ENCODE data around the gene SLIT3.

Gene SLIT3

DNA sequence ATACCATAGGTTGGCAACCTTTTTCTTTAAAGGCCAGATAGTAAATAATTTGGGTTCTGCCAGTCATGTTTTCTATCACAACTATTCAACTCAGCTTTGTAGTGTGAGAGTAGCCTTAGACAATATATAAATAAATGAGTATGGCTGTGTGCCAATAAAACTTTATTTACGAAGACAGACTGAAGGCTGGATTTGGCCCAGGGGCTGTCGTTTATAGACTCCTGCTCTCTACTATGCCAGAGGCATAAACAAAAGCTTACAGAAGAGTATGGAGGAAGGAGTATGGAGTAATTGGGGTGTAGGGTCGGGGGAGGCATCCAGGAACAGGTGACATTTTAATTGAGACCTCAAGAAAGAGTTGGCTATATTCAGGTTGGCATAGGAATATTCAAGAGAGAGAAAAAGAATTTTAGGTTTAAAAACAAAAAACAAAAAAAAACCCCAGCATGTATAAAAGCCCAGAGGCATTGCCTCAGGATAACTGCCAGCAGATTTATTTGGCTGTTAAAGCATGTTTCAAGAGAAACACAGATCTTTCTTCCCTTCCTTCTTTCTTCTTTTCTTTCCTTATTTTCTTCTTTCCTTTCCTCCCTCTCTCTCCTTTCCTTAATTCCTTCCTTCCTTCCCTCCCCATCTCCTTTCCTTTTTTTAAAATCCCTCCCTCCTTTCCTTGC is 39.9 kb downstream of the SLIT3 start:
- DNase-seq = no peak

GRCh38 chr5:169258372-169259000 is 42.5 kb downstream of the SLIT3 start:
- DNase-seq = no peak

DNA sequence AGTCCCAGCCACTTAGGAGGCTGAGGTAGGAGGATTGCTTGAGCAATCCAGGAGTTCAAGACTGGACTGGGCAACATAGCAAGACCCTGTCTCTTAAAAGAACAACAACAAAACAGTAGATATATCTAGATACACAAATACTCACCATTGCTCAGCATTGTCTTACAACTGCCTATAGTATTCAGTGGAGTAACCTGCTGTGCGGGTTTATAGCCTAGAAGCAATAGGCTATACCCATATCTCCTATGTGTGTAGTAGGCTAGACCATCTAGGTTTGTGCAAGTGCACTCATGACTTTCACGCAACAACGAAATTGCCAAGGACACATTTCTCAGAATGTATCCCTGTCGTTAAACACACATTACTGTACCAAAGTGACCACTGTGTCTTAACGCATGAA is 44.7 kb downstream of the SLIT3 start:
- DNase-seq = no peak

DNA sequence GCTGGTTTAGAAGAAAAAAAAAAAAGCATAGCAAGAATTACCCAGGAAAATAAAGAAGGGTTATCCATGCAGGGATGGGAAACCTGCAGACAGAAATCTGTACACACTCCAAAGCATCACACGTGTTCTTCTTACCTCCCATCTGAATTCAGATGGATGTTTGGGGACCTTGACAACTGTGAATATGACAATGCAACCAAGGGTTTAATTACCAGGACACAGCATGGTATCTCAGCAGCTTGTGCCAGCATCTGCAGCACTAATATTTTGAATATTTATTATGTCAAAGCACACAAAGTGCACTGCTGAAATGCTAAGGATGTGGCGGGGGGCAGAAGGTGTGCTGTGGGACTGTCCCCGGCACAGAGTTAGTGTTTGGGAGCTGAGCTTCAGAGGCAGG is 47.9 kb downstream of the SLIT3 start:
- no peak for DNase-seq

DNA sequence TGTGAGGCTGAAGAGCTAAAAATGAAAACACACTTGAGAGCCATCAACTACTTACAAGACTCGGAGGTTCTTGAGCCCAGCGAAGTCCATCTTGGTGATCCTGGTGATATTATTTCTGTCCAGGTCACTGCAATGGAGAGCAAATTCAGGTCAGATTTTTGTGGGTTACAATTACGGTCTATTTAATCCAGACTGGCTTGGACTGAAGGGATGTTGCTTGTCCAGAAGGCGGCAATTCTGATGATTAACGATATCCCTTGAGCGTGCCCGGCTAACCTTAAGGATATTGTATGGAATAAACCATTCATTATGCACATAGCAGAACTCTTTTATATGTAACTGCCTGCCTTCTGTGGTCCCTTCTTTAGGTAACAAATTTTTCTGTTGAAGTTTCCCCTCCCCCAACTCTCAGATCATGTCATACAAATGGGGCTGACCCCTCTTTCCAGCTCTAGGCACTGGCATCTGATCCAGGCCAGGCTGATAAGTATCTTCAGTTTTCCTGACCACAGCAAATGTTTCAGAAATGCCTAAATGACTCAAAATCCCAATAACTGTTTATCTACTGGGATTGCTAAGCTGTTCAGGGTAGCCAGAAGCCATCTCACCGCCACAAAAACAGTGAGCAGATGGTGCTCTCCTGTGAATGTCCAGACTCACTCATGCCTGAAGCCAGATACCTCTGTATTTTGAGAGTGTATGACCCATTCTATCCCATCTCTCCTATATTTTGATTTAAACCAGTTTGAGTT is 49.4 kb downstream of the SLIT3 start:
- DNase-seq = no peak

- no peak for DNase-seq
Observed at GRCh38 chr5:169250887-169251286, 50.1 kb downstream of the SLIT3 start.

DNA sequence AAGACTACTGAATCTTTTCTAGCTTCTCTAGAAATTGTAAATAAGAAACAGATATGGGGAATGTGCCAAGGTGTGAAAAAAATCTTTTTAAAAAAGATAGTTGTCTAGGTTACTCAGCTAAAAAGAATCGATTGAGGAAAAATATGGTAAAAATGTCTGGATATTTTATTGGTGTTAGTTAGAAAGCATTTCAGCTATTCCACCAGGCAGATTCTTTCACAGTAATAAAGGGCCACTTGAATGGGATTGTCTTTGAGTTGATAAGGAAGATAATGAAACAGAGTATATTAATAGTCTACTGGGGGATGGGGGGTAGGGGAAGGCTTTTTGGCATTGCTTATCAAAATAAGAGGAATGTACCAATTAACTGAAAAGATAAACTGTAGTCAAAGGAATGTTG is 51.9 kb downstream of the SLIT3 start:
- no peak for DNase-seq

GRCh38 chr5:169248550-169248949 is 52.4 kb downstream of the SLIT3 start:
- no peak for DNase-seq

DNA sequence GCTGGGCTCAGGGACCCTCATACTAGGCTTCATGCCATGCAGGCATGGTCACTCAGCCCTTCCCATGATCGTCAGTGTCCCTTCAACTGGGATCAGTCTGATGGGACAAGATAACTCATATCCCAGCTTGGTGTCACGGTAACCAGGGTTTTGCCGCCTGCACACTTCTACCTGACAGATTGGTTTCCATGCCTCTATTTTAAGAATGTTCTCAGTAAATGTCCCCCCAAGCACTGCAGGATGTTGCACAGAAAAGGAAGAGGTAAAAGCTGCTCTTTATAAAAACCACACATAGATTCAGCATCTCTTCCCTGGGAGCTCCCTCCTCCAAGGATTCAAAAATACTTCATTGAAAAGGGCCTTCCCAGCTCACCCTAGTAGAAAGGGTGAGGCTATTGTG is 56.1 kb downstream of the SLIT3 start:
- no peak for DNase-seq

- DNase-seq = no peak
Observed at GRCh38 chr5:169243651-169244422, 57.1 kb downstream of the SLIT3 start.

DNA sequence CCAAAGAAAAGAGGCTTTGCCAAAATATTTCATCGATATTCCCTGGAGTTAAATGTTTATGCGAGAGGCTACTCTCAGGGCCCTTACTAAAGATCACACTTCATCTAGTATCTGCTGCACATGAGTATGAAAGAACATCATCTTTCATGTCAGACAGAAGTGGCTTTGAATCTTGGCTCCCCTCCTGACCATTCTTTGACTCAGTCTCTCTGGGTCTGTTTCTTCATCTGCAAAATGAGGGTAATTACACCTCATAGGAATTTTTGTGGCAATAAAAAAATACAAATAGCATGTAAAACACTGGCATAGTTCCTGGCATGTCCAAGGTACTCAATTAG is 58.1 kb downstream of the SLIT3 start:
- DNase-seq = no peak

DNA sequence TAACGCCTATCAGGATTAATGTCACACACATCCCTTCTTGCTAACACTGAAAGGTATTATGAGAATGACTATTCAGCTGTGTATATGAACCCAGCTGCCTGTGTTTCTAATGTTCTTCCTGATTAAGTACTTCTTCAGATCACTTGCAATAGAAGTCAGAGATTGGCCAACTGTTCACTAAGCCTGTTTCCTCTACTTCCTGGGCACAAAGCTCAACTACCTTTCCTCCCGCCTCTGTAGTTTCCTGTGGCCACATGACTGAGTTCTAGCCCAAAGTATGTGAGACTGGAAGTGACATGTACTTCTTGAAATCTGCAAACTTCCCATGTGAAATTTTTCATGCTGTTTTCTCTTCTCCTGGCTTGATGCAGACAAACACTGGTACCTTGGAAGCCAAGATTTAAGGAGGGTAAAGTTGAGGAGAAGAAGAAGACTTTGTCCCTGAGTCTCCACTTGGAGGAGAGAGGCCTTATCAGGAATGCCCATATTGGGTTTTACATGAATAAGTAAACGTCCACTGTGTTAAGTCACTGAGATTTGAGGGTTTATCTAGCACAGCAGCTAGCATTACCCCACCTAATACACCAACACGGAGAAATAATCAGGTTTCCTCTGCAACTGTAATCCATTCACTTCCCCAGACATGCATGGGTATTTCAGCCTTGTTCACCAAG is 58.6 kb downstream of the SLIT3 start:
- no peak for DNase-seq

DNA sequence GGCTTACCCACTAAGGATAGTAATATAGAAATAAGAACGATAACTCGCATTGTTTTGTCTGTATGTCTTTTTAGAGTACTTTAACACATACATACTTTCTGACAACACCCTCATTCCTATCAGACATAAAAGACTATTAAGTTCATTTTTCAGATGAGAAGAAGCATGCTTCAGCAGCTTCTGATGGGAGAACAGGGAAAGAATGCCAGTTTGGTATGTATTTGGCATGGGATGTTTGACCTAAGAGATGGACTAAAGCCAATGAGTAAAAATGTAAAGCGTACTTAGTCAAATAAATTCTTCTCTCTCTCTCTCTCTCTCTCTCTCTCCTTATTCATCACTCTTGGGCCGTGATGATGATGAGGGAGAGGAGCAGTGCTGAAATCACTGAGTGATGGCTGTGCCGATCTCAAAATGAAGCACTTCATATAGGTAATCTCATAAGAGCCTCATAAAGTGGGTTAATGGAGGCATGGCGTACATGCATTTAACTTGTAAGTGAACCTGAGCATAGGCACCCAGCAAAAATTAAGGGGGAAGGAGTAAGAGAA is 71.5 kb downstream of the SLIT3 start:
- no peak for DNase-seq

DNA sequence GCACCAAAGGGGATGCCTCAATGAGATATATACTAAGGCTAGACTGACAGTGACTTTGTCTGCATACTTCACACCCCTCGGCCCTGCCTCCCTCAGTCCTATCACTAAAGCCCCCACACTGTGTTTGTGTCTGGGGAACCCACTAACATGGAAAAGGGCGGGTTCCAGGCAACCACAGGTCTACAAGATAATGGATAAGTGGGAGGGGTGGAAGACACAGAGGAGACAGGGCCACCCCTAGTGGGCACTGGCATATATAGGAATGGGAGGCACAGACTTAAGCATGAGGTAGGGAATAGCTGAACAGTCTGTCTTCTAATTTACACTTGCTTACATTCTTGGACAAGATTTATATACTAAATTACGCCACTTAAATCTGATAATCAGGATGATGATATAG is 74.0 kb downstream of the SLIT3 start:
- no peak for DNase-seq

- no peak for DNase-seq
Observed at GRCh38 chr5:169225830-169226356, 75.0 kb downstream of the SLIT3 start.

DNA sequence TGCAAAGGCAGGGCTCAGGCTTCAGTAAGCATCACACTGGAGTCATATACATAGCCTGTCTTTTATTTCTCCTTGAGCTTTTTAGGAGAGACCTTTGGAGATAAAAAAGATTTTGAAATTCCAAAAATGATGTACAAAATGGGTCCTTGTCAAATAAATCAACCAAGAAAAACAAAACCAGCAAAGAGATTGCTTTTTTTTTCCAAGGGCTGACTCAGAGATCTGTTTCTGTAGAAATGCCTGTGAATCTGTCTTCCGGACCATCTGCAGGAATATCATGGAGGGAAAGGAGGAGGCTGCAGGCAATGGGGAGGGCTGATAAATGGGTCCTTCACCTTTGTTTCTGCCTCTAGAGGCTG is 77.4 kb downstream of the SLIT3 start:
- DNase-seq = no peak

GRCh38 chr5:169222934-169223594 is 77.9 kb downstream of the SLIT3 start:
- no peak for DNase-seq

- DNase-seq = no peak
Observed at GRCh38 chr5:169221519-169221918, 79.4 kb downstream of the SLIT3 start.

DNA sequence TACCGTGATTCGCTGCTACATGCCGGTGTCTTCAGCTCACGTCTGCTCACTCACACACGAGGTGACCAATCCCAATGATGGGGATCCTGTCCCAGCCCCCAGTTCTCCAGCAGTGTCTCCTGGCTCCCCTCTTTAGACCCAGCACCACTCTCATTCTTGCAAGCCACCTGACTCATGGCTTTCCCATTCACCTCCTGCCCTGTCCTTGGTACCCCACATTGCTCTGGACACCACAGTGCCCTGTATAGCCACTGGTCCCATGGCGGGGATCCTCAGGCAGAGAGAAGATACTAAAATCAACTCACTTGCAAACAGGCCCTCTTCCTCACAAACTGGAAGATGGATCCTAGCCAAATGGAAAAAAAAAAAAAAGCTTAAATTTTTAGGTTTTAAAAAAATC is 81.0 kb downstream of the SLIT3 start:
- no peak for DNase-seq

- no peak for DNase-seq
Observed at GRCh38 chr5:169219351-169219750, 81.6 kb downstream of the SLIT3 start.

DNA sequence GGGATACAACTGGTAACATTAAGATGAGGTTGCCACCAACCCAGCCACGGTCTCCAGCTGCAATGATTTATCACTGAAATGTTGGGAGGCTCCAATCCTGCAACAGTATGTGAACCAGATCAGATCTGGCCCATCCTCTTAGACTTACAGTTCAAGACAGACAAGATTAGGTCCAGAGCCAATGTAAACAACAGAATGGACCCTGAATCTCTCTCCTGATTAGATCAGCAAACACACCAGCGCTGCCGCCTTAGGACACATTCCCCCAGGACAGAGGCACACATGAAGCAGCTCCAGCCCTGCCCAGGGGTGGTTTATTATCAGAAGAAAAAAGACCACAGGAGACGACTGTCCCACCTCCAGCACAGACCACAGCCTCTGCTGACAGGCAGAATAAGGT is 82.1 kb downstream of the SLIT3 start:
- DNase-seq = no peak

- DNase-seq = no peak
Observed at GRCh38 chr5:169218176-169218575, 82.8 kb downstream of the SLIT3 start.

Measured in stimulated activated naive CD4-positive, alpha-beta T cell (primary cell).